H1 (cell line): Measurements from ENCODE around the gene COLEC12. TPM values are rescaled to one million over a fixed set of nuclear protein-coding genes. Genes with fewer than 3 reads are reported as not detected.

ENCODE experiments used
- CTCF ChIA-PET: fragments of 300-600 bp; sonication (Branson Sonifier 250); formaldehyde crosslinking; loops from one replicate; lab custom pipeline; 2021; ENCODE audit not compliant: partially characterized antibody; lab: Charles Lee
- POLR2A ChIA-PET: fragments of 300-600 bp; sonication (Branson Sonifier 250); formaldehyde crosslinking; loops from one replicate; lab custom pipeline; 2021; ENCODE audit warnings: inconsistent platforms; ENCODE audit not compliant: partially characterized antibody; lab: Charles Lee
- DNase-seq, 2 experiments: peaks; one replicate each; pipeline versions ENCODE4 v3.0.0 to v3.0.0-alpha.2; 2010 to 2022; ENCODE audit warnings: low spot score in 2 of 2, low read depth in 1 of 2, mixed read lengths in 1 of 2
- FAIRE-seq: peaks from 2 replicates; lab custom pipeline; 2011; peaks lifted over from hg19 to GRCh38; lab: Jason Lieb, UNC
- H2AFZ ChIP-seq: 2 replicates; pipeline ENCODE4 v1.8.1; 2012; ENCODE audit warnings: low read length, inconsistent platforms
- H2AK5ac ChIP-seq: 2 replicates; pipeline ENCODE4 v1.6.1; 2013; ENCODE audit warnings: low read depth, low read length
- H2BK120ac ChIP-seq: replicated peaks from 2 replicates; pipeline ENCODE3; 2013; ENCODE audit warnings: low read depth, low read length, inconsistent platforms
- H2BK12ac ChIP-seq: 2 replicates; pipeline ENCODE4 v1.6.1; 2013; ENCODE audit warnings: low read depth, low read length
- H2BK15ac ChIP-seq: 2 replicates; pipeline ENCODE4 v1.6.1; 2013; ENCODE audit warnings: low read length
- H2BK20ac ChIP-seq: 2 replicates; pipeline ENCODE4 v1.6.1; 2013; ENCODE audit warnings: low read length
- H2BK5ac ChIP-seq: 2 replicates; pipeline ENCODE4 v1.6.1; 2013; ENCODE audit warnings: low read depth, low read length
- H3K14ac ChIP-seq: 2 replicates; pipeline ENCODE4 v1.6.1; 2013; ENCODE audit warnings: inconsistent platforms; ENCODE audit not compliant: insufficient read length
- H3K18ac ChIP-seq: 2 replicates; pipeline ENCODE4 v1.6.1; 2013; ENCODE audit warnings: low read length; ENCODE audit errors: extremely low read depth
- H3K23ac ChIP-seq: 2 replicates; pipeline ENCODE4 v1.6.1; 2013; ENCODE audit warnings: inconsistent platforms; ENCODE audit not compliant: insufficient read length
- H3K23me2 ChIP-seq: 2 replicates; pipeline ENCODE4 v1.6.1; 2013; ENCODE audit warnings: low read depth, low read length
- H3K27ac ChIP-seq: 2 replicates; pipeline ENCODE4 v1.6.1; 2011; ENCODE audit warnings: low read depth, low read length, inconsistent platforms
- H3K27me3 ChIP-seq, 4 experiments: replicated peaks in 1 of 4; 1 replicate in 1 of 4; 2 replicates in 3 of 4; pipeline versions ENCODE4 v1.6.1 to v1.8.1; 2011 to 2013; ENCODE audit warnings: low read length in 3 of 4, mild to moderate bottlenecking in 3 of 4, inconsistent platforms in 2 of 4, mixed read lengths in 2 of 4, moderate library complexity in 1 of 4; ENCODE audit not compliant: control insufficient read depth in 3 of 4, insufficient read depth in 3 of 4; ENCODE audit errors: extremely low read depth in 1 of 4
- H3K36me3 ChIP-seq, 4 experiments: 2 replicates each; pipeline versions ENCODE4 v1.6.1 to v1.8.1; 2011 to 2013; ENCODE audit warnings: mild to moderate bottlenecking in 4 of 4, low read length in 3 of 4, moderate library complexity in 2 of 4, control low read depth in 1 of 4, inconsistent platforms in 1 of 4; ENCODE audit not compliant: insufficient read depth in 4 of 4, control insufficient read depth in 2 of 4
- H3K4ac ChIP-seq: replicated peaks from 2 replicates; pipeline ENCODE3; 2013; ENCODE audit warnings: low read length, low read depth, mixed read lengths, inconsistent platforms; ENCODE audit not compliant: insufficient read length
- H3K4me1 ChIP-seq, 4 experiments: replicated peaks in 1 of 4; 1 replicate in 1 of 4; 2 replicates in 3 of 4; pipeline versions ENCODE4 v1.6.1 to v1.8.1; 2011 to 2013; ENCODE audit warnings: low read length in 3 of 4, inconsistent platforms in 2 of 4, mixed read lengths in 1 of 4; ENCODE audit not compliant: insufficient read depth in 4 of 4, control insufficient read depth in 3 of 4
- H3K4me2 ChIP-seq, 2 experiments: 2 replicates each; pipeline versions ENCODE4 v1.6.1 to v1.8.1; 2011 to 2013; ENCODE audit warnings: low read depth in 2 of 2, low read length in 2 of 2, control low read depth in 1 of 2, inconsistent platforms in 1 of 2, mild to moderate bottlenecking in 1 of 2; ENCODE audit not compliant: insufficient read depth in 1 of 2
- H3K4me3 ChIP-seq, 4 experiments: fragments of 200-600, 300-600 bp in 1 of 4; sonication (generic), shearing (Covaris generic), sonication (Bioruptor Twin) in 1 of 4; 2 replicates each; pipeline versions ENCODE4 v1.5.1 to v1.8.1; 2011 to 2016; ENCODE audit warnings: low read length in 4 of 4, low read depth in 3 of 4, control low read depth in 2 of 4, inconsistent platforms in 2 of 4, mild to moderate bottlenecking in 2 of 4, mixed read lengths in 1 of 4, moderate library complexity in 1 of 4; ENCODE audit not compliant: insufficient read depth in 2 of 4; ENCODE audit errors: extremely low read depth in 1 of 4
- H3K56ac ChIP-seq: replicated peaks from 2 replicates; pipeline ENCODE3; 2013; ENCODE audit warnings: low read depth, mild to moderate bottlenecking, mixed read lengths, low read length, inconsistent platforms; ENCODE audit not compliant: insufficient read length
- H3K79me1 ChIP-seq: 2 replicates; pipeline ENCODE4 v1.6.1; 2013; ENCODE audit warnings: low read depth, low read length, control low read depth
- H3K79me2 ChIP-seq, 2 experiments: 2 replicates each; pipeline versions ENCODE4 v1.6.1 to v1.8.1; 2012 to 2013; ENCODE audit warnings: low read length in 2 of 2, mild to moderate bottlenecking in 2 of 2, inconsistent platforms in 1 of 2; ENCODE audit not compliant: insufficient read depth in 2 of 2, control insufficient read depth in 1 of 2
- H3K9ac ChIP-seq, 4 experiments: replicated peaks in 1 of 4; 1 replicate in 1 of 4; 2 replicates in 3 of 4; pipeline versions ENCODE4 v1.6.1 to v1.8.1; 2011 to 2013; ENCODE audit warnings: low read depth in 3 of 4, low read length in 3 of 4, control low read depth in 2 of 4, mild to moderate bottlenecking in 2 of 4, moderate library complexity in 2 of 4, inconsistent platforms in 1 of 4; ENCODE audit errors: extremely low read depth in 1 of 4
- H3K9me3 ChIP-seq, 2 experiments: 2 replicates each; pipeline versions ENCODE4 v1.6.1 to v1.8.1; 2012 to 2013; ENCODE audit warnings: mild to moderate bottlenecking in 2 of 2, moderate library complexity in 2 of 2, control low read depth in 1 of 2, inconsistent platforms in 1 of 2, low read depth in 1 of 2, low read length in 1 of 2, mixed read lengths in 1 of 2; ENCODE audit not compliant: insufficient read depth in 2 of 2
- H4K20me1 ChIP-seq, 2 experiments: replicated peaks in 1 of 2; 2 replicates each; pipeline versions ENCODE3 to v1.8.1; 2011 to 2013; ENCODE audit warnings: inconsistent platforms in 2 of 2, low read length in 2 of 2, mild to moderate bottlenecking in 1 of 2; ENCODE audit not compliant: insufficient read depth in 2 of 2, control insufficient read depth in 1 of 2
- H4K5ac ChIP-seq: 2 replicates; pipeline ENCODE4 v1.6.1; 2013; ENCODE audit warnings: low read length, low read depth, mixed read lengths, inconsistent platforms; ENCODE audit not compliant: insufficient read length
- H4K8ac ChIP-seq: 2 replicates; pipeline ENCODE4 v1.8.0; 2013; ENCODE audit warnings: mild to moderate bottlenecking, moderate library complexity, low read length, inconsistent platforms; ENCODE audit not compliant: insufficient read depth; ENCODE audit errors: extremely low read depth
- H4K91ac ChIP-seq: replicated peaks from 2 replicates; pipeline ENCODE3; 2013; ENCODE audit warnings: low read length, mixed read lengths, inconsistent platforms; ENCODE audit not compliant: insufficient read length
- ASH2L ChIP-seq: fragments of 200-600, 300-600 bp; sonication (generic); IDR thresholded peaks from one replicate; pipeline ENCODE4 v1.7.1; 2017; ENCODE audit warnings: low read length
- CBX8 ChIP-seq: fragments of 300-800, 300-1000 bp; sonication (generic); IDR thresholded peaks from 2 replicates; pipeline ENCODE4 v1.7.1; 2016; ENCODE audit warnings: low read depth, low read length, borderline replicate concordance
- CEBPB ChIP-seq: IDR thresholded peaks from 2 replicates; pipeline ENCODE4 v1.6.1; 2012; ENCODE audit warnings: low read depth, low read length
- CTCF ChIP-seq, 3 experiments: IDR thresholded peaks; 1 replicate in 2 of 3; 2 replicates in 1 of 3; pipeline versions ENCODE4 v1.5.1 to v1.6.1; 2011; ENCODE audit warnings: low read length in 3 of 3, mild to moderate bottlenecking in 3 of 3, inconsistent platforms in 2 of 3, low read depth in 1 of 3, moderate library complexity in 1 of 3; ENCODE audit not compliant: insufficient read depth in 1 of 3; ENCODE audit errors: control extremely low read depth in 1 of 3
- EP300 ChIP-seq, 2 experiments: IDR thresholded peaks; 1 replicate in 1 of 2; 2 replicates in 1 of 2; pipeline ENCODE4 v1.6.1; 2011 to 2012; ENCODE audit warnings: low read depth in 2 of 2, low read length in 2 of 2, mild to moderate bottlenecking in 2 of 2, borderline replicate concordance in 1 of 2, inconsistent platforms in 1 of 2, moderate library complexity in 1 of 2
- EZH2 ChIP-seq: fragments of 200-600 bp; sonication (generic); IDR thresholded peaks from 2 replicates; pipeline ENCODE4 v1.7.1; 2012; ENCODE audit warnings: low read depth, mild to moderate bottlenecking, moderate library complexity, low read length, inconsistent platforms; ENCODE audit not compliant: severe bottlenecking
- HDAC6 ChIP-seq: IDR thresholded peaks from one replicate; pipeline ENCODE4 v1.7.1; 2012; ENCODE audit warnings: low read depth, mild to moderate bottlenecking, inconsistent platforms, low read length, moderate library complexity
- POU5F1 ChIP-seq: IDR thresholded peaks from 2 replicates; pipeline ENCODE4 v1.6.1; 2011; ENCODE audit warnings: low read depth, mild to moderate bottlenecking, low read length, moderate library complexity
- RFX5 ChIP-seq: IDR thresholded peaks from 2 replicates; pipeline ENCODE4 v1.6.1; 2011; ENCODE audit warnings: low read depth, low read length, improper control_type of control experiment, borderline replicate concordance
- SIN3A ChIP-seq, 2 experiments: IDR thresholded peaks in 1 of 2; conservative IDR thresholded peaks in 1 of 2; 2 replicates each; pipeline ENCODE4 v1.6.1; 2011 to 2012; ENCODE audit warnings: low read length in 2 of 2, improper control_type of control experiment in 1 of 2, low read depth in 1 of 2, mild to moderate bottlenecking in 1 of 2
- SIX5 ChIP-seq: IDR thresholded peaks from 2 replicates; pipeline ENCODE4 v1.6.1; 2011; ENCODE audit warnings: mild to moderate bottlenecking, low read depth, low read length
- TBP ChIP-seq: IDR thresholded peaks from 2 replicates; pipeline ENCODE4 v1.6.1; 2011; ENCODE audit warnings: low read depth, low read length, improper control_type of control experiment
- WGBS, 2 experiments: shearing (Covaris generic) in 1 of 2; methylation state at CpG; one replicate each; pipeline versions ENCODE4 v1.1.6 to v1.1.7; 2013 to 2015; ENCODE audit warnings: low lambda C conversion rate in 2 of 2, mixed read lengths in 2 of 2, inconsistent platforms in 1 of 2, low coverage in 1 of 2, missing lambda C conversion rate in 1 of 2; ENCODE audit not compliant: insufficient replicate concordance in 2 of 2, insufficient coverage in 1 of 2, insufficient read length in 1 of 2; ENCODE audit errors: extremely low coverage in 1 of 2, missing lambda C conversion rate in 1 of 2; 5-methylcytosine and 5-hydroxymethylcytosine counted together
- polyA plus RNA-seq, 7 experiments: library from polyadenylated mRNA; depleted of rRNA in 3 of 7; stranded (reverse) in 5 of 7; unstranded in 2 of 7; fragments of >200 nt in 5 of 7; fragments of 200-250 nt in 2 of 7; gene quantifications; 1 replicate in 5 of 7; 2 replicates in 1 of 7; 4 replicates in 1 of 7; pipeline versions ENCODE4 v1.2.1 to v1.2.3, GENCODE V29; 2011 to 2013; ENCODE audit warnings: missing spikeins in 2 of 7, mixed read lengths in 2 of 7
- total RNA-seq: library from RNA; stranded (reverse); fragmentation: NEBNext Ultra II Directional; extraction: Animal tissue kit (Norgen Biotek cat#: 25700); gene quantifications from 2 replicates; pipeline ENCODE4 v1.2.1, GENCODE V29; 2021

The COLEC12 gene
- total and polyA plus RNA-seq, 2 of the 8 experiments (the other 6 are each of a cell fraction or from before 2014, with no cell fraction given) = 0.44 to 2.3 TPM

GRCh38 chr18:413233-413632 is 87.3 kb downstream of the COLEC12 start:
- no peak overlapping the region for H3K18ac ChIP-seq
- H2BK15ac ChIP-seq = no peak overlapping the region
- 93% methylated on average over 3 of the region's 3 CpGs; no CpG with 5 or more reads in 1 of the 2 experiments for whole genome bisulfite sequencing, 2 experiments
- no peaks in the 10 kb centered on the region for H3K79me1 ChIP-seq
- no peak overlapping the region for H3K56ac ChIP-seq
- no peaks in the 10 kb centered on the region for H4K20me1 ChIP-seq
- H2BK20ac ChIP-seq = no peak overlapping the region
- no peaks in the 10 kb centered on the region for H3K36me3 ChIP-seq
- DNase-seq (no peak), FAIRE-seq (no peak)
- H3K27me3 ChIP-seq = no peaks in the 10 kb centered on the region
- no peak overlapping the region for H3K27ac ChIP-seq
- H3K9me3 ChIP-seq = no peaks in the 10 kb centered on the region
- no peak overlapping the region for H3K23ac ChIP-seq
- no peak overlapping the region for H3K9ac ChIP-seq
- no peak overlapping the region for H4K91ac ChIP-seq
- ChIA-PET POLR2A (no interaction called here), CTCF (no interaction called here)
- H2BK5ac ChIP-seq = no peak overlapping the region
- H3K4ac ChIP-seq = no peak overlapping the region
- no peak overlapping the region for H4K5ac ChIP-seq
- no peak overlapping the region for H3K4me2 ChIP-seq
- H3K4me3 ChIP-seq = no peak overlapping the region
- H2AK5ac ChIP-seq = no peak overlapping the region
- no peaks in the 10 kb centered on the region for H3K79me2 ChIP-seq
- H3K4me1 ChIP-seq = no peaks in the 10 kb centered on the region
- no peak overlapping the region for H4K8ac ChIP-seq
- H2AFZ ChIP-seq = no peak overlapping the region
- H3K14ac ChIP-seq = no peak overlapping the region
- H2BK120ac ChIP-seq = no peak overlapping the region
- no peak overlapping the region for H2BK12ac ChIP-seq
- H3K23me2 ChIP-seq = no peaks in the 10 kb centered on the region
- TF ChIP-seq POU5F1 (no peak), ASH2L (no peak), EZH2 (no peak), SIN3A (conservative IDR thresholded peaks at IDR 0.05 in 1 of 2, IDR thresholded peaks at IDR 0.05 in 1 of 2; ENCODE audit: low read depth in 1 of 2, low read length in 2 of 2) (no peak), RFX5 (no peak), CTCF (IDR thresholded peaks at IDR 0.05; ENCODE audit: control extremely low read depth in 1 of 3, insufficient read depth in 1 of 3, low read depth in 1 of 3, low read length in 3 of 3) (no peak), EP300 (IDR thresholded peaks at IDR 0.05; ENCODE audit: borderline replicate concordance in 1 of 2, low read depth in 2 of 2, low read length in 2 of 2) (no peak), CBX8 (no peak), TBP (no peak), SIX5 (no peak), HDAC6 (no peak), CEBPB (no peak)
